Hematopoietic multipotent progenitor cell treated with erythropoietin and hydrocortisone succinate and interleukin-3 and kit ligand, for 17 days (in vitro differentiated cells): Measurements from ENCODE around the gene OPRL1.

Experiments used
- DNase-seq: peaks from one replicate; pipeline ENCODE4 v3.0.0-alpha.2; 2015; ENCODE audit warnings: low spot score

Gene OPRL1

GRCh38 chr20:64080013-64080812, at the start of gene OPRL1:
Gene OPRL1 (plus strand): TSS chr20:64080082. CDS start chr20:64092721, 12,639 bp downstream.
- DNase-seq: no peak

DNA sequence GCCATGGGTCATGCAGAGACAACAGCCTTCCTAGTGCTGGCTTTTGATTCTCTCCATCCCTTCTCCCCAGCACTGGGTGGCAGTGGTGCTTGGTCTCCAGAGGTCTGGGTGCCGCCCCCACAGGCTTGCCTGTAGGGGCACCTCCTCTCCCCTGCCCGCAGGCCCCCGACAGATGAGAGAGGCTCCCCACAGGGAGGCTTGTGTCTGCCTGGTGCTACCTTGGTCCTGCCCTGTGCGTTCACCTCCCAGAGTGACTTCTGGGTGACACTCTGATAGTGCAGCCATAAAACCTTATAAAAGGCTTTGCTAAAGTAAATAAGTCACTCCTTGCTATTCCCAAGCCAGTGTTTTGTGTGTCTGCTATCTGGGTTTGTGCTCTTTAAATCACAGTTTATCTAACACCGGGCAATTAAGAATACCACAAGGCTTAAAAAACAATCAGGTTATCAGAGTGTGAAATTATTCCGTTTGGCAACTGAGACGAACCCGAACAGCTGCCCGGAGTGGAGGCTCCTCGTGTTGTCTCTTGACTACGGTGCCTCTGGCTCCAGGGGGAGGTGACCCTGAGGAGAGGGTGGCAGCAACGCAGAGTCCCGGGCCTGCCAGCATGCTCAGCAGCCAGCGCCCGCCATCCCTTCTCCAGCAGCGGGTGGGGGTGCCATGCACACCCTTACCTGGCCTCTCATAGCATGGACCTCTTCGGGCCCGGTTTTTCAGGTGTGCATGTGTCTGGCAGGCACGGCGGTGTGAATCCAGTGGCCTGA, 49.3 kb upstream of the OPRL1 start:
- DNase-seq: no peak

DNA sequence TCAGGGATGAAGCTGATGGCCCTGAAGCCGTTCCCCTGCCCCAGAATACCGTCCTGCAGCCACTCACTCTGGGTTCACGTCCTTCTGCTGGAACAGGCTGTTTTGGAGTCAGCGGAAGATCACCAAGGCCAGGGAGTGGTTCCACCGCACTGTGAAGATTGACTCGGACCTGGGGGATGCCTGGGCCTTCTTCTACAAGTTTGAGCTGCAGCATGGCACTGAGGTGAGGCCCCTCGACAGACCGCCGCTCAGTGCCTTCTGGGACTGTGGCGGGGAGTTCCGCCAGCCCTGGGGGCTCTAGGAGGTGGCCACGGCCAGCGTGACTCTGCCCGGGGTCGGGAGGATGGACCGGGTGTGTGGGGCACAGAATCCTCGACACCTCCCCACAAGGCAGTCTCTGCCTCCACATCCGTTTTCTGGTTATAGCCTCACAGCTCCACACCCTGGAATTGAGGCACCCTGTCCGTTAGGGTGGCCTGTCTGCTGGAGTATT, 48.0 kb upstream of the OPRL1 start:
- no peak for DNase-seq

DNA sequence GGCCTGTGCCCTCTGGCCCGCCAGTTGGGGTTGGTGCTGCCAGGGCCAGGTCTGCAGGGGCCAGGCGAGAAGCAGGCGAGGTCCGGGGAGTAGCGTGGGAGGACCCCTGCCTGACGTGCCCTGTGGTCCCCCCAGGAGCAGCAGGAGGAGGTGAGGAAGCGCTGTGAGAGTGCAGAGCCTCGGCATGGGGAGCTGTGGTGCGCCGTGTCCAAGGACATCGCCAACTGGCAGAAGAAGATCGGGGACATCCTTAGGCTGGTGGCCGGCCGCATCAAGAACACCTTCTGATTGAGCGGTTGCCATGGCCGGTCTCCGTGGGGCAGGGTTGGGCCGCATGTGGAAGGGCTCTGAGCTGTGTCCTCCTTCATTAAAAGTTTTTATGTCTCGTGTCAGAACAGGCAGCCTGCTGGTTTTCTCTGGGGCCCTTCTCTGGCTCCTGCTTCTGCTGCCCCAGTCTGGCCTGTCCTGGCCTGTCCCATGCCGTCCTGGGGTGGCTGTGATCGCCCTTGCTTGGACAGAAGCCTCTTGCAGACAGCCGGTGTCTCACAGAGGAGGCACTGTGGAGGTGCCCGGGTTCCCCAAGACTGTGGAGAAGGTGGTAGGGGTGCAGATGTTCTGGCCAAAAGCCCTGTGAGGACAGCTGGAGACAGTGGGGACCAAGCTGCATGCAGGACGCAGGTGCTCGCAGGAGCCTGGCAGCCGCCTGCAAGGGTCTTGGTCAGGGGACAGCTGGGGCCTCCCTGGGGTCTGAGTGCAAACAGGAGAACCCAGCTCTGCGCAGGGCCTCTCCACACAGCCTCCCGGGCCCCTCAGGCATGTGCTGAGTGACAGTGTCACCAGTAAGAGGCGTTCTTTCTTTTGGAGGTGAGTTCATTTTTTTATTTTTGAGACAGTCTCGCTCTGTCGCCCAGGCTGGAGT, 46.9 kb upstream of the OPRL1 start:
- no peak for DNase-seq

GRCh38 chr20:64033981-64034493, 45.8 kb upstream of the OPRL1 start:
- no peak for DNase-seq

- DNase-seq: no peak
Measured at GRCh38 chr20:64035066-64035932, 44.6 kb upstream of the OPRL1 start.

GRCh38 chr20:64035933-64036345, 43.9 kb upstream of the OPRL1 start, which contains the start of gene C20orf204:
Gene C20orf204 (plus strand): TSS chr20:64036182. CDS start chr20:64036324, 142 bp downstream.
- DNase-seq: no peak

DNA sequence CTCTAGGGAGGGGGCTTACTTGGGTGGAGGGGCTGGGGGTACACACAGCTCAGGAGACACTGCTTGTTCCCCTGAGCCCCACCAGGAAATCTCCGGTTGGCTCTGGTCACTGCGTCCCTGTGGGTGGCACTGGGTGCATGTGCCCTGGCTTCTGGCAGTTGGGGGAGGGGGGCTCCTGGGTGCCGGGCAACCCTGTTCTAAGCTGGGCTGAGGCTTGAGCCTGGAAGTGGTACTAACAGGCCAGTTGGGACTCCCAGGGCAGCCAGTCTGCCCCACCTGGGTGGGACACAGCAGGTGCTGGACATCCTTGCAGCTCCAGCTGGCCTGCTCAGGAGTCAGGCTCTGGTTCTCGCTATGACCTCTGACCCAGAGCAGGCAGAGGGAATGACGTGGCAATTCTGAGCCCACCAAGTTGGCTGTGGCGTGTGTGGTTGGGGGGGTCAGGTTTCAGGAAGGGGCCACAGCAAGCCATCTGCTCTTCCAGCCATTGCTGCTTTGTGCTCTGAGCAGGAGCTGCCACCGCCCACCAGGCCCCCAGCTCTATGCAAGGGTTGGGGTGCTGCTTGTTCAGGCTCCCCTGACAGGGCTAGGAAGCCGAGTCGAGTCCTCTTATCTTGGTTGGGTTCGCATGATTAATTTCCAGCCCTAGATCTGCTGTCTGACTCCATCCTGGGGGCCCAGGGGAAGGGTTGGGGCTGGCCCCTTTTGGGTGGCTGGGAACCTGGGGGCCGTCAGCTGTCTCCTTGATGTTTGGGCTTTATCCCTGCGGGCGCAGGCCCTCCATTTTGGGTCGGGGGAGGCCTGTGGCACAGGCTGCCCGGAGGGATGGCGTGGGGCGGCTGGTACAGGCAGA, 43.3 kb upstream of the OPRL1 start:
- no peak for DNase-seq

GRCh38 chr20:64037199-64037497, 42.7 kb upstream of the OPRL1 start:
- no peak for DNase-seq

GRCh38 chr20:64037498-64038213, 42.2 kb upstream of the OPRL1 start:
- DNase-seq: no peak

DNA sequence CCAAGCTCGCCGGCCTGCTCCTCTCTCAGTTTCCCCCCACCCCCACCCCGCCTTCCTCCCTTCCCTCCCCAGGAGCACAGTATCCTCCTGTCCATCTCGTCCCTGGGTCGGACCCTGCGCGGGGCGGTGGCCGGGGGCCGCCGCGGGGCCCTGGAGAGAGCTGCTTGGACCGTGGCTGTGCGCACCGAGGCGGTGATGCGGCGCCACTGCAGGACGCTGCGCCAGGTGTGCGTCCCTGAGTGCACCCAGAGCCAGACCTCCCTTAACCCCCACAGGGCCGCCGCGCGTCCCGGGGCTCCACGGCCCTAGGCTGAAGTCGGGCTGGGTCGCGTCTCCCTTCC, 41.7 kb upstream of the OPRL1 start:
- DNase-seq: no peak

GRCh38 chr20:64038565-64039292, 41.2 kb upstream of the OPRL1 start:
- DNase-seq: no peak

- DNase-seq: no peak
Measured at GRCh38 chr20:64039293-64040160, 40.4 kb upstream of the OPRL1 start.

- no peak for DNase-seq
Measured at GRCh38 chr20:64040231-64041039, 39.4 kb upstream of the OPRL1 start.

DNA sequence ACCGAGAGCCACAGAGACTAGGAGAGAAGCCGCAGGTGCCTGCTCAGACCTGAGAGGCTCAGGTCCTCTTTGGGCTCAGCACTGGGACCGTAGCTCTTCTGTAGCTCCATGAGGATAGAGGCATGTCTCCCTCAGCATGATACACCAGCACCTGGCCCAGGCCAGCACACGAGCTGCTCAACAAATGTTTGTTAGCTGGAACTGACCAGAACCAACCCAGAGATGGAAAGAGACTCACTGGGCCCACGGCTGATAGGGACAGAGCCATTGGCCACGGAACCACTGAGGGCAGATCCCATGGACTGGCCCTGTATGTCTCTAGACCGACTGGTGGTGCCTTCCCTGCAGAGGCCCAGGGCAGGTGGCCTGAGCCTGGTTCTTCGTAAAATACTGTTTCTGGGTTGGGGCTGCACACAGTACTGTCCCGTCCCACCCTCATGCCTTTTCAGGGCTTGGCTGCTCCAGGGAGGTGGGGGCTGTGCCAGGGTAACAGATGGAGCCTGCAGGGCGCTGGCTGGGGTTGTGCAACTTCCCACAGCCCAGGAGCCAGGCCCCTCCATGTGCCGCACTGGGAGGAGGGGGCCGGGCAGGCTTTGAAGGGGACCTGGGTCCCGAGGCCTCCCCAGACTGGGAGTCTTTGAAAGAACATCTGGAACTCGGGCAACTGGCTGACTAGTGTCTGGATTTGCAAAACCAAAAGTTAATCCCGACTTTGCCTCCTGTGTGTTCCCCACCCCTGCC, 38.7 kb upstream of the OPRL1 start:
- DNase-seq: no peak

GRCh38 chr20:64041781-64042053, 38.2 kb upstream of the OPRL1 start:
- DNase-seq: no peak
